ENCODE measurements around the gene RPL41. TPM values are rescaled to one million over a fixed set of nuclear protein-coding genes. Genes with fewer than 3 reads are reported as not detected.
A peak's percentile ranks its signal among the peaks of the same experiment; 100 is the strongest.

Gene RPL41
- total RNA-seq, 1 experiment from 2014 or later = 4,637 TPM

DNA sequence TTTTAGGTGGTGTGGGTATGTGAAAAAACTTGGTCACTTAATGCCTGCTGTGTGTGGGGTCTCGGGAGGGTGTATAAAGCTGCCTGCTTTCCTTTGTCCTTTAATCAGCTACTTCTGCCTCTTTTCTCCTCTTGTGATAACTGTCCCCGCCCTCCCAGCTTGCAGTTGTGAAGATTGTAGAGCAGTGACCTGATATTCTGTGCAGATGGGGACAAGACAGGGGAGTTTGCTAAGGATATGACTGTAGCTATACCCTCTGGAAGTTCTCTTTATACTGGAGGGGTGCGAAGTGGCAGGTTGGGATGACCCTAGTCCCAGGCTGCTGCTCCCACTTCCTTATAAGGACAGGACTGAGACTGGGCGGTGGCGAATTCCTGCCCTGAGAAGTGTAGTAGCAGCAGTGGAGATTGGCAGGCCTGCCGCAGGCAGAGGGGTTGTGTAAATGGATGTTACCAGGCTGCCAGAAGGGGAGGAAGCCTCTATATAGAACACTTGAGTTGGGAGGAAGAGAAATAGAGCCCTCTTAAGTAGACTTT lies 42.6 kb downstream of the RPL41 start:
- Mint-ChIP-seq H3K4me3 (peak overlapping the region; percentile 93 to 96), H3K4me1 (peaks cover 53 to 71% of the 10 kb centered on the region in 2 experiments), H3K9me3 (peaks cover 0 to 4% of the 10 kb centered on the region in 2 experiments; a peak in 3 of 5 replicates), H3K36me3 (ENCODE audit: insufficient read depth in 1 of 3, low read depth in 3 of 3) (peaks cover 64 to 76% (median 70%) of the 10 kb centered on the region in 3 experiments), H3K27me3 (ENCODE audit: low read depth) (peaks cover 10% of the 10 kb centered on the region; the same call in 1 of the 2 replicates), H3K27ac (peak overlapping the region; percentile 96 to 98 (median 97))
- Histone ChIP-seq H3T11ph (ENCODE audit: low read length) (no peak overlapping the region), H2BK15ac (ENCODE audit: low read depth, low read length) (no peak overlapping the region), H3K9me3 (ENCODE audit: control insufficient read depth, low read depth, low read length) (no peaks in the 10 kb centered on the region), H4K20me1 (ENCODE audit: control insufficient read depth, insufficient read depth, insufficient read length) (no peaks in the 10 kb centered on the region), H2BK20ac (ENCODE audit: low read depth, low read length, poor library complexity, severe bottlenecking) (no peak overlapping the region), H4K8ac (replicated peaks; ENCODE audit: insufficient read length, low read depth, low read length) (no peak overlapping the region), H3K79me2 (ENCODE audit: insufficient read depth, low read length) (peaks cover 3% of the 10 kb centered on the region; the same call in 1 of the 2 replicates), H4K5ac (ENCODE audit: insufficient read length, low read depth, low read length) (no peak overlapping the region), H3K18ac (ENCODE audit: insufficient read length, low read depth, low read length) (peak overlapping the region; percentile 81), H2AK5ac (ENCODE audit: insufficient read length, low read length) (no peak overlapping the region), H3K9ac (ENCODE audit: extremely low read depth, insufficient read length, low read length) (peak overlapping the region; percentile 98), H3K23ac (ENCODE audit: insufficient read length, low read depth, low read length) (no peak overlapping the region), H3K79me1 (ENCODE audit: insufficient read depth, low read depth, low read length, poor library complexity, severe bottlenecking) (peaks cover 2% of the 10 kb centered on the region), H3K4ac (ENCODE audit: low read depth, low read length) (no peak overlapping the region; the same call in 1 of the 2 replicates), H3K56ac (ENCODE audit: insufficient read length, low read depth, low read length) (no peak overlapping the region), H3K4me2 (ENCODE audit: insufficient read depth, insufficient read length, low read length) (peak overlapping the region; percentile 80), H2AFZ (ENCODE audit: low read length) (no peak overlapping the region), H4K91ac (ENCODE audit: insufficient read length, low read depth, low read length) (no peak overlapping the region), H2BK5ac (ENCODE audit: insufficient read length, low read length) (no peak overlapping the region), H2BK12ac (ENCODE audit: insufficient read length, low read depth, low read length) (no peak overlapping the region), H2BK120ac (ENCODE audit: low read depth, low read length, poor library complexity, severe bottlenecking) (no peak overlapping the region), H3K27me3 (ENCODE audit: insufficient read depth, low read length) (no peaks in the 10 kb centered on the region), H3K23me2 (ENCODE audit: insufficient read length, low read depth, low read length, poor library complexity, severe bottlenecking) (peaks cover 15% of the 10 kb centered on the region), H3K14ac (ENCODE audit: insufficient read depth, low read length) (peak overlapping the region; percentile 92; the same call in 1 of the 2 replicates), H3K27ac (ENCODE audit: insufficient read length, low read depth, low read length) (peak overlapping the region; percentile 3), H3K4me1 (ENCODE audit: insufficient read depth, low read length) (peaks cover 5% of the 10 kb centered on the region; the same call in 1 of the 2 replicates)
- peak; percentile 86 for DNase-seq
- TF ChIP-seq, protein P1, sequence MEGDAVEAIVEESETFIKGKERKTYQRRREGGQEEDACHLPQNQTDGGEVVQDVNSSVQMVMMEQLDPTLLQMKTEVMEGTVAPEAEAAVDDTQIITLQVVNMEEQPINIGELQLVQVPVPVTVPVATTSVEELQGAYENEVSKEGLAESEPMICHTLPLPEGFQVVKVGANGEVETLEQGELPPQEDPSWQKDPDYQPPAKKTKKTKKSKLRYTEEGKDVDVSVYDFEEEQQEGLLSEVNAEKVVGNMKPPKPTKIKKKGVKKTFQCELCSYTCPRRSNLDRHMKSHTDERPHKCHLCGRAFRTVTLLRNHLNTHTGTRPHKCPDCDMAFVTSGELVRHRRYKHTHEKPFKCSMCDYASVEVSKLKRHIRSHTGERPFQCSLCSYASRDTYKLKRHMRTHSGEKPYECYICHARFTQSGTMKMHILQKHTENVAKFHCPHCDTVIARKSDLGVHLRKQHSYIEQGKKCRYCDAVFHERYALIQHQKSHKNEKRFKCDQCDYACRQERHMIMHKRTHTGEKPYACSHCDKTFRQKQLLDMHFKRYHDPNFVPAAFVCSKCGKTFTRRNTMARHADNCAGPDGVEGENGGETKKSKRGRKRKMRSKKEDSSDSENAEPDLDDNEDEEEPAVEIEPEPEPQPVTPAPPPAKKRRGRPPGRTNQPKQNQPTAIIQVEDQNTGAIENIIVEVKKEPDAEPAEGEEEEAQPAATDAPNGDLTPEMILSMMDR (conservative IDR thresholded peaks at IDR 0.05) = no peak
- no CpG with 5 or more reads among the region's 6 CpGs for WGBS (ENCODE audit: extremely low coverage, insufficient read length, low lambda C conversion rate)
